HepG2 (cell line): ENCODE results near the gene FMNL1. TPM values are rescaled to one million over a fixed set of nuclear protein-coding genes. Genes with fewer than 3 reads are reported as not detected.

ENCODE experiments used
- AHR ChIP-seq: IDR thresholded peaks from 2 replicates; pipeline ENCODE4 v1.6.1; 2018; ENCODE audit warnings: missing genetic modification reagents, missing compliant biosample characterization
- CBFB ChIP-seq: sonication (generic); formaldehyde crosslinking; IDR thresholded peaks from 2 replicates; pipeline ENCODE4 v1.4.0; 2020; ENCODE audit warnings: missing genetic modification reagents
- CTCF ChIP-seq: sonication (generic); formaldehyde crosslinking; IDR thresholded peaks from 2 replicates; pipeline ENCODE4 v1.5.0; 2020; ENCODE audit warnings: mild to moderate bottlenecking, missing genetic modification reagents, moderate library complexity
- KLF16 ChIP-seq, 2 experiments: sonication (generic) in 1 of 2; formaldehyde crosslinking in 1 of 2; IDR thresholded peaks; 2 replicates each; pipeline versions ENCODE4 v1.6.1 to v1.8.0; 2016 to 2023; ENCODE audit warnings: missing genetic modification reagents in 2 of 2, missing compliant biosample characterization in 1 of 2
- MNT ChIP-seq: fragments of 450-650 bp; IDR thresholded peaks from 2 replicates; pipeline ENCODE4 v1.6.1; 2016
- MTERF4 ChIP-seq: sonication (generic); formaldehyde crosslinking; IDR thresholded peaks from 2 replicates; pipeline ENCODE4 v1.8.0; 2023; ENCODE audit warnings: mild to moderate bottlenecking, missing genetic modification reagents
- POGK ChIP-seq: sonication (generic); formaldehyde crosslinking; conservative IDR thresholded peaks from 2 replicates; pipeline ENCODE4 v1.8.0; 2022; ENCODE audit warnings: mild to moderate bottlenecking, moderate library complexity, missing genetic modification reagents
- SP4 ChIP-seq: sonication (generic); formaldehyde crosslinking; IDR thresholded peaks from 2 replicates; pipeline ENCODE4 v1.8.1; 2023; ENCODE audit warnings: mild to moderate bottlenecking, missing genetic modification reagents
- SRY ChIP-seq: sonication (generic); formaldehyde crosslinking; IDR thresholded peaks from 2 replicates; pipeline ENCODE4 v1.8.0; 2022; ENCODE audit warnings: mild to moderate bottlenecking, missing genetic modification reagents
- TEAD2 ChIP-seq: sonication (generic); formaldehyde crosslinking; IDR thresholded peaks from 2 replicates; pipeline ENCODE4 v1.9.0; 2021; ENCODE audit warnings: missing genetic modification reagents
- ZNF235 ChIP-seq: sonication (generic); formaldehyde crosslinking; IDR thresholded peaks from 2 replicates; pipeline ENCODE4 v1.8.1; 2023; ENCODE audit warnings: mild to moderate bottlenecking, missing genetic modification reagents, borderline replicate concordance
- ZZZ3 ChIP-seq: sonication (generic); formaldehyde crosslinking; IDR thresholded peaks from 2 replicates; pipeline ENCODE4 v1.4.0; 2020; ENCODE audit warnings: missing genetic modification reagents, mild to moderate bottlenecking, borderline replicate concordance
- polyA plus RNA-seq, 8 experiments: library from polyadenylated mRNA; depleted of rRNA in 3 of 8; stranded (reverse) in 7 of 8; unstranded in 1 of 8; fragments of >200 nt; fragmentation: Illumina TruSeq in 4 of 8; extraction: Trizol in 4 of 8; gene quantifications; 2 replicates each; pipeline versions ENCODE4 v1.2.1 to v1.2.3, GENCODE V29; 2011 to 2016; ENCODE audit warnings: low read depth in 4 of 8, missing spikeins in 1 of 8, mixed read lengths in 1 of 8; ENCODE audit not compliant: insufficient read depth in 1 of 8
- total RNA-seq, 5 experiments: library from RNA; depleted of rRNA; stranded (reverse); fragments of >200 nt; fragmentation: Illumina TruSeq; extraction: Trizol; gene quantifications; 2 replicates each; pipeline ENCODE4 v1.2.3, GENCODE V29; 2016; ENCODE audit warnings: low read depth in 1 of 5
- TF ChIP-seq, protein P1 (sequence below): IDR thresholded peaks from 2 replicates; pipeline ENCODE4 v1.4.0; 2020; ENCODE audit warnings: mild to moderate bottlenecking, missing genetic modification reagents

The FMNL1 gene
- total and polyA plus RNA-seq, 2 of the 13 experiments (the other 11 are each of a cell fraction or from before 2014, with no cell fraction given): 0.53 to 0.70 TPM

GRCh38 chr17:45231481-45232116 lies 9.9 kb downstream of the FMNL1 start (continued):
- TF ChIP-seq CTCF (CRISPR knock-in tag) (peak; percentile 92), ZZZ3 (CRISPR knock-in tag) (no peak), SP4 (peak; percentile 52; the same call in 1 of the 2 replicates), AHR (0 out of 2 replicates have a peak, but pooled peaks have one; percentile 22), ZNF235 (CRISPR knock-in tag) (0 out of 2 replicates have a peak, but pooled peaks have one; percentile 75), MTERF4 (no peak), MNT (no peak), CBFB (0 out of 2 replicates have a peak, but pooled peaks have one; percentile 52), KLF16 (CRISPR knock-in tag; IDR thresholded peaks at IDR 0.05) (0 out of 4 replicates have a peak, but pooled peaks of 1 of the 2 experiments have one; percentile 37), SRY (CRISPR knock-in tag) (no peak), TEAD2 (CRISPR knock-in tag) (no peak), POGK (CRISPR knock-in tag) (0 out of 2 replicates have a peak, but pooled peaks have one; percentile 30)
- TF ChIP-seq, protein P1, sequence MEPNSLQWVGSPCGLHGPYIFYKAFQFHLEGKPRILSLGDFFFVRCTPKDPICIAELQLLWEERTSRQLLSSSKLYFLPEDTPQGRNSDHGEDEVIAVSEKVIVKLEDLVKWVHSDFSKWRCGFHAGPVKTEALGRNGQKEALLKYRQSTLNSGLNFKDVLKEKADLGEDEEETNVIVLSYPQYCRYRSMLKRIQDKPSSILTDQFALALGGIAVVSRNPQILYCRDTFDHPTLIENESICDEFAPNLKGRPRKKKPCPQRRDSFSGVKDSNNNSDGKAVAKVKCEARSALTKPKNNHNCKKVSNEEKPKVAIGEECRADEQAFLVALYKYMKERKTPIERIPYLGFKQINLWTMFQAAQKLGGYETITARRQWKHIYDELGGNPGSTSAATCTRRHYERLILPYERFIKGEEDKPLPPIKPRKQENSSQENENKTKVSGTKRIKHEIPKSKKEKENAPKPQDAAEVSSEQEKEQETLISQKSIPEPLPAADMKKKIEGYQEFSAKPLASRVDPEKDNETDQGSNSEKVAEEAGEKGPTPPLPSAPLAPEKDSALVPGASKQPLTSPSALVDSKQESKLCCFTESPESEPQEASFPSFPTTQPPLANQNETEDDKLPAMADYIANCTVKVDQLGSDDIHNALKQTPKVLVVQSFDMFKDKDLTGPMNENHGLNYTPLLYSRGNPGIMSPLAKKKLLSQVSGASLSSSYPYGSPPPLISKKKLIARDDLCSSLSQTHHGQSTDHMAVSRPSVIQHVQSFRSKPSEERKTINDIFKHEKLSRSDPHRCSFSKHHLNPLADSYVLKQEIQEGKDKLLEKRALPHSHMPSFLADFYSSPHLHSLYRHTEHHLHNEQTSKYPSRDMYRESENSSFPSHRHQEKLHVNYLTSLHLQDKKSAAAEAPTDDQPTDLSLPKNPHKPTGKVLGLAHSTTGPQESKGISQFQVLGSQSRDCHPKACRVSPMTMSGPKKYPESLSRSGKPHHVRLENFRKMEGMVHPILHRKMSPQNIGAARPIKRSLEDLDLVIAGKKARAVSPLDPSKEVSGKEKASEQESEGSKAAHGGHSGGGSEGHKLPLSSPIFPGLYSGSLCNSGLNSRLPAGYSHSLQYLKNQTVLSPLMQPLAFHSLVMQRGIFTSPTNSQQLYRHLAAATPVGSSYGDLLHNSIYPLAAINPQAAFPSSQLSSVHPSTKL (CRISPR knock-in tag): no peak
